DND-41 (cell line): ENCODE measurements around the gene AZI2.

Experiments
- CTCF ChIP-seq: IDR thresholded peaks from 2 replicates; pipeline ENCODE4 v1.5.1; 2012; ENCODE audit warnings: borderline replicate concordance, low read length, moderate library complexity, mild to moderate bottlenecking; ENCODE audit not compliant: poor library complexity, severe bottlenecking; ENCODE audit errors: extremely low read depth
- EZH2 ChIP-seq: IDR thresholded peaks from 3 replicates; pipeline ENCODE4 v1.6.1; 2012; ENCODE audit warnings: borderline replicate concordance, low read depth, mild to moderate bottlenecking, moderate library complexity, low read length, inconsistent platforms; ENCODE audit not compliant: severe bottlenecking

GRCh38 chr3:28343144-28343543 lies 5.5 kb downstream of the AZI2 start:
- TF ChIP-seq CTCF: no peak
- no peak for TF ChIP-seq EZH2
